ENCODE data around the gene LGALSL. TPM values are rescaled to one million over a fixed set of nuclear protein-coding genes. Genes with fewer than 3 reads are reported as not detected.
A peak's percentile ranks its signal among the peaks of the same experiment; 100 is the strongest.

LGALSL gene
- under 1 TPM in 2 of 3 donors, not detected in 1; 0.39 to 0.80 TPM for polyA plus RNA-seq

DNA sequence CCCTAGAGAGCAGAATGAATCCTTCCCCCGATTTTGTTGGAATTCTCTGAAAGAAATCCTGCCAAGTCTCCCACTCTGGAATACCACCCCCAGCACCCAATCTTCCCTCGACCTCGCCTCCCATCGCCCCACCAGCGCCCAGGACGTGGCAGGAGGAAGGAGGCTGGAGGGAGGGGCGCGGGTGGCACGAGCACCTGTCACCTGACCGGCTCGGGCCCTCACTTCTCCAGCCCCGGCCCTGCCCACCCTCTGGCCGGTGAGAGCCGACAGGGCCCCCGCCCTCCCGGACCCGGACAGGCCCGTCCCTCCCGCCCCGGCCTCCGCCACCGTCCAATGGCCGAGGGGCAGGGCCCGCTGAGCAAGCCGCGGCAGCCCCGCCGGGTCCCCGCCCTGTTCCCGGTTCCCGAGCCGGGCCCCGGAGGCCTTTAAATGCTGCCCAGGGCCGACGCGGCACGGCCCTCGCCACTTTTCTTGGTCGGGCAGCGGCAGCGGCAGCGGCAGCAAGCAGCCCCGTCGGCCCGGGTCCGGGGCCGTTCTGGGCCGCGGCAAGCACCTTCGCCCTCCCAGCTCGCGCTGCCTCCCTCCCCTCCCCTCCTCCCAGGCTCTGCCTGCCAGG, at the start of gene LGALSL:
Gene LGALSL, plus strand, starts transcription at position 393 of the 616 bp plus-strand sequence. CDS start 384 bp downstream, outside the sequence.
- peaks cover 6 to 19% of the 10 kb centered on the region in 2 donors for H3K4me1 Mint-ChIP-seq
- peak within 1 kb of the TSS; percentile 81 to 91 (median 84) for H3K4me3 Mint-ChIP-seq
- H3K27ac Mint-ChIP-seq, result peak within 1 kb of the TSS in 2 of 6 donors; percentile 22 to 34
- peaks cover 0 to 2% (median 0%) of the 10 kb centered on the region in 6 donors for H3K9me3 Mint-ChIP-seq
- H3K27me3 Mint-ChIP-seq (ENCODE audit: low read depth in 3 of 3), result peaks cover 8 to 17% (median 10%) of the 10 kb centered on the region in 3 donors
- peaks cover 0 to 3% (median 0%) of the 10 kb centered on the region in 3 donors for H3K36me3 Mint-ChIP-seq
- DNase-seq, result peak; percentile 6 to 19 (median 17)

DNA sequence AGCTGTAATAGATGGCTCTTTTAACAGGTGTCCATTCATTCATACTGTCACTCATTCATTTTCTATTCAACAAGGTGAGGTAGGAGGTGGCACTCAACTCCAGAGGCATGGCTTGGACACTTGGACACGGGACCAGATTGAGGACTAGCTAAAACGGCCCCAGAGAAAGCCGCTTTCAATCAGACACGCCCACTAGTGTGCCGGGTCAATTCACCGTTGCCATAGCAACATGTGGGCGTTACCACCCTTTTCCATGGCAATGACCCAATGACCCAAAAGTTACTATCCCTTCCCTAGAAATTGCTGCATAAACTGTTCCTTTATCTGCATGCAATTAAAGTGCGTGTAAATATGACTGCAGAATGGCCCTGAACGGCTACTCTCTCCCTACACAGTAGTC, 49.2 kb upstream of the LGALSL start:
- Mint-ChIP-seq H3K27ac (no peak overlapping the region), H3K27me3 (ENCODE audit: low read depth in 3 of 3) (peaks cover 0 to 8% (median 4%) of the 10 kb centered on the region in 3 donors), H3K9me3 (no peaks in the 10 kb centered on the region), H3K4me1 (no peaks in the 10 kb centered on the region), H3K4me3 (no peak overlapping the region), H3K36me3 (no peaks in the 10 kb centered on the region)
- DNase-seq, result no peak

- no peak for DNase-seq
- H3K4me3 Mint-ChIP-seq, result no peak overlapping the region
- no peaks in the 10 kb centered on the region for H3K4me1 Mint-ChIP-seq
- H3K27ac Mint-ChIP-seq, result no peak overlapping the region
- no peaks in the 10 kb centered on the region for H3K36me3 Mint-ChIP-seq
- peaks cover 0 to 8% (median 4%) of the 10 kb centered on the region in 3 donors for H3K27me3 Mint-ChIP-seq (ENCODE audit: low read depth in 3 of 3)
- no peaks in the 10 kb centered on the region for H3K9me3 Mint-ChIP-seq
These were observed 48.2 kb upstream of the LGALSL start for GRCh38 chr2:64405581-64406406.

GRCh38 chr2:64406407-64406774, 47.6 kb upstream of the LGALSL start:
- Mint-ChIP-seq H3K36me3 (no peaks in the 10 kb centered on the region), H3K27ac (no peak overlapping the region), H3K4me1 (no peaks in the 10 kb centered on the region), H3K27me3 (ENCODE audit: low read depth in 3 of 3) (peaks cover 0 to 8% (median 2%) of the 10 kb centered on the region in 3 donors), H3K4me3 (no peak overlapping the region), H3K9me3 (no peaks in the 10 kb centered on the region)
- no peak for DNase-seq

GRCh38 chr2:64408031-64408430, 45.9 kb upstream of the LGALSL start:
- Mint-ChIP-seq H3K27me3 (ENCODE audit: low read depth in 3 of 3) (peaks cover 0 to 5% (median 2%) of the 10 kb centered on the region in 3 donors), H3K36me3 (no peaks in the 10 kb centered on the region), H3K4me1 (no peaks in the 10 kb centered on the region), H3K27ac (no peak overlapping the region), H3K9me3 (no peaks in the 10 kb centered on the region), H3K4me3 (no peak overlapping the region)
- no peak for DNase-seq

DNA sequence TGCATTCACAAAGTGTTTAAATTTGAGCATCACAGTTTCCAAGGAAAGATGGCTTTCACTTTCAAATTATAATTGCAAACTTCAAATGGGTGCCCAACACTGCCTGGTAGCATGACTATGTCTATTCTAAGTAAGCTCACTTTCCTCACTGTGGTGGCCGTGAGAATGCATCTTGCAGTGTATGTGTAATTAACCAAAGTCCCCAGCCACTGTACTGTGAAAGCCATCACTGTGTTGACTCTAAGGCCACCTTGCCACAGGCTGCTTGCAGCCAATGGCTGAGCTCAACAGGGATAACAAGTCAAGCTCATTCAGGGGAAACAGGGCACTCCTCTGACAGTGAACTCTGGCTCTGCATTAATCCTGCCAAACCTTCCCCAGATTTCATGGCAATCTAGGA, 43.3 kb upstream of the LGALSL start:
- no peaks in the 10 kb centered on the region for H3K36me3 Mint-ChIP-seq
- DNase-seq, result no peak
- H3K27me3 Mint-ChIP-seq (ENCODE audit: low read depth in 3 of 3), result peaks cover 0 to 3% (median 0%) of the 10 kb centered on the region in 3 donors
- H3K27ac Mint-ChIP-seq, result no peak overlapping the region
- H3K4me1 Mint-ChIP-seq, result peaks cover 0 to 6% of the 10 kb centered on the region in 2 donors
- no peak overlapping the region for H3K4me3 Mint-ChIP-seq
- no peaks in the 10 kb centered on the region for H3K9me3 Mint-ChIP-seq

- Mint-ChIP-seq H3K27ac (no peak overlapping the region), H3K4me3 (no peak overlapping the region), H3K9me3 (no peaks in the 10 kb centered on the region), H3K36me3 (no peaks in the 10 kb centered on the region), H3K4me1 (peaks cover 0 to 19% of the 10 kb centered on the region in 2 donors), H3K27me3 (ENCODE audit: low read depth in 3 of 3) (peaks cover 0 to 2% (median 2%) of the 10 kb centered on the region in 3 donors)
- DNase-seq, result no peak
These were observed 41.3 kb upstream of the LGALSL start for GRCh38 chr2:64412671-64413070.

GRCh38 chr2:64414736-64415435, 39.1 kb upstream of the LGALSL start:
- H3K9me3 Mint-ChIP-seq, result no peaks in the 10 kb centered on the region
- DNase-seq, result no peak
- H3K27ac Mint-ChIP-seq, result no peak overlapping the region
- no peak overlapping the region for H3K4me3 Mint-ChIP-seq
- H3K4me1 Mint-ChIP-seq, result peaks cover 0 to 19% of the 10 kb centered on the region in 2 donors
- peaks cover 0 to 2% (median 2%) of the 10 kb centered on the region in 3 donors for H3K27me3 Mint-ChIP-seq (ENCODE audit: low read depth in 3 of 3)
- no peaks in the 10 kb centered on the region for H3K36me3 Mint-ChIP-seq

DNA sequence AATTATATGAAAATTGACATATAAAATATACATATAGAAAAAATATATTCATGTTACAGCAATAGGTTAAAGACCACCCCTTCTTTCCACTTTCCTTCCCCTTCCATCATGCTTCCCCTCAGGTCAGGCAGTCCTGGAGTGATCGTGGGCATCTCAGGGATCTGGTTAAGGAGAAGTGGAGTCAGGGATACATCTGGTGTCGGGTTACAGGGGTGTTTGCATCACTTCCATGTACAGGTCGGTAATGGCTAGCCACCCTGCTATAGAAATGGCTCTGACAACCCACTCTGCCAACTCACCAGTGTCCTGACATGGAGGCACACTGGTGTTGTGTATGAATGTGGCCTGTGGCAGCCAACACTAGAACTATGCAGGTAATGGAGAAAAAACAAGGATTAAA, 36.3 kb upstream of the LGALSL start:
- Mint-ChIP-seq H3K9me3 (no peaks in the 10 kb centered on the region), H3K27ac (no peak overlapping the region), H3K36me3 (no peaks in the 10 kb centered on the region), H3K27me3 (ENCODE audit: low read depth in 3 of 3) (peaks cover 0 to 2% (median 2%) of the 10 kb centered on the region in 3 donors), H3K4me3 (no peak overlapping the region), H3K4me1 (peaks cover 0 to 19% of the 10 kb centered on the region in 2 donors)
- DNase-seq, result no peak

DNA sequence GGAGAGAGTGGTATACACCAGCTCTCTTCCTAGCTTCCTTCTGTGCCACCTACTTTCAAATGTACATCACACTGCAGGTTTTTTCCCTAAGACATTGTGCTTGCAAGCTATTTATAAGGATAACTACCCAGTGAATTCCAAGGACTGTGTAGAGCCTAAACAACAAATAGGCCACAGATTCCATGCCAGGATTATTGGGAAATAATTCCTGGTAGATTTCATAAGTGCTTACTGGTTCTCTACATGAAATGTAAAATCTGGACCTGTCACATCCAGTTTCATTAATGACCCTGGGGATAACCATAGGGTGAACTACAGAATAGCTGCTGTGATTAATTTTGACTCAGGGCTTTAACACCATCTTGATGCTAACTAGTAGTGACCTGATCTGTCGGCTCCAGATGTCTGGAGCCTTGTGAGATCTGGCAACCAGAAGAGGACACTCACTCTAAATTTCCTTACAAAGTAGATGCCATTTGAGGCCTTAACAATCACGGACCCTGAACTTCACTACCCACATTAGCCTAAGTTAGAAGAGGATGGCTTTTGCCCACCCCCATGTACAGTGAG, 34.3 kb upstream of the LGALSL start:
- Mint-ChIP-seq H3K27ac (no peak overlapping the region), H3K9me3 (peaks cover 0 to 1% (median 0%) of the 10 kb centered on the region in 6 donors), H3K36me3 (no peaks in the 10 kb centered on the region), H3K4me1 (peaks cover 0 to 19% of the 10 kb centered on the region in 2 donors), H3K4me3 (no peak overlapping the region), H3K27me3 (ENCODE audit: low read depth in 3 of 3) (peaks cover 0 to 3% (median 2%) of the 10 kb centered on the region in 3 donors)
- no peak for DNase-seq

GRCh38 chr2:64420677-64421076, 33.3 kb upstream of the LGALSL start:
- no peaks in the 10 kb centered on the region for H3K36me3 Mint-ChIP-seq
- peaks cover 0 to 13% of the 10 kb centered on the region in 2 donors for H3K4me1 Mint-ChIP-seq
- peaks cover 0 to 1% (median 0%) of the 10 kb centered on the region in 6 donors for H3K9me3 Mint-ChIP-seq
- DNase-seq, result no peak
- no peak overlapping the region for H3K4me3 Mint-ChIP-seq
- H3K27ac Mint-ChIP-seq, result no peak overlapping the region
- H3K27me3 Mint-ChIP-seq (ENCODE audit: low read depth in 3 of 3), result peaks cover 0 to 5% (median 5%) of the 10 kb centered on the region in 3 donors

GRCh38 chr2:64421201-64421600, 32.8 kb upstream of the LGALSL start:
- no peaks in the 10 kb centered on the region for H3K36me3 Mint-ChIP-seq
- H3K9me3 Mint-ChIP-seq, result peaks cover 0 to 1% (median 0%) of the 10 kb centered on the region in 6 donors
- H3K27me3 Mint-ChIP-seq (ENCODE audit: low read depth in 3 of 3), result peaks cover 0 to 5% (median 3%) of the 10 kb centered on the region in 3 donors

DNA sequence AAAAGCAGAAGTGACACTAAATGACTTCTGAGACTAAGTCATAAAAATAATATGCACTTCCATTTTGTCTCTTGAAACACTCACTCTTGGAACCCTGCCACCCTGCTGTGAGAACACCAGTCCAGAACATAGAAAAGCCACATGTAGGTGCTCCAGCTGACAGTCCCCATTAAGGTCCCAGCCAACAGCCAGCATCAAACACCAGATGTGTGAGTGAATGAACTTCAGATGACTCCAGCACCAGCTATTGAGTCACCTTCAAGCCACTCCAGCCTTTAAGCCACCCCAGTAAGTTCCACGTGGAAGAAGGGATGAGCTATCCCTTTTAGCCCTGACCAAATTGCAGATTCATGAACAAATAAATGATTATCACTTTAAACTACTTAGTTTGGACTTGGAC, 31.5 kb upstream of the LGALSL start:
- no peaks in the 10 kb centered on the region for H3K4me1 Mint-ChIP-seq
- no peaks in the 10 kb centered on the region for H3K36me3 Mint-ChIP-seq
- no peak for DNase-seq
- H3K27ac Mint-ChIP-seq, result no peak overlapping the region
- no peak overlapping the region for H3K4me3 Mint-ChIP-seq
- H3K9me3 Mint-ChIP-seq, result peaks cover 0 to 1% (median 0%) of the 10 kb centered on the region in 6 donors
- H3K27me3 Mint-ChIP-seq (ENCODE audit: low read depth in 3 of 3), result peaks cover 0 to 3% (median 3%) of the 10 kb centered on the region in 3 donors

More at GRCh38 chr2:64421201-64421600, 32.8 kb upstream of the LGALSL start:
- Mint-ChIP-seq H3K27ac (no peak overlapping the region), H3K4me3 (no peak overlapping the region), H3K4me1 (peaks cover 0 to 8% of the 10 kb centered on the region in 2 donors)
- DNase-seq, result no peak
